ENCODE measurements around the gene SMAD4.

DNA sequence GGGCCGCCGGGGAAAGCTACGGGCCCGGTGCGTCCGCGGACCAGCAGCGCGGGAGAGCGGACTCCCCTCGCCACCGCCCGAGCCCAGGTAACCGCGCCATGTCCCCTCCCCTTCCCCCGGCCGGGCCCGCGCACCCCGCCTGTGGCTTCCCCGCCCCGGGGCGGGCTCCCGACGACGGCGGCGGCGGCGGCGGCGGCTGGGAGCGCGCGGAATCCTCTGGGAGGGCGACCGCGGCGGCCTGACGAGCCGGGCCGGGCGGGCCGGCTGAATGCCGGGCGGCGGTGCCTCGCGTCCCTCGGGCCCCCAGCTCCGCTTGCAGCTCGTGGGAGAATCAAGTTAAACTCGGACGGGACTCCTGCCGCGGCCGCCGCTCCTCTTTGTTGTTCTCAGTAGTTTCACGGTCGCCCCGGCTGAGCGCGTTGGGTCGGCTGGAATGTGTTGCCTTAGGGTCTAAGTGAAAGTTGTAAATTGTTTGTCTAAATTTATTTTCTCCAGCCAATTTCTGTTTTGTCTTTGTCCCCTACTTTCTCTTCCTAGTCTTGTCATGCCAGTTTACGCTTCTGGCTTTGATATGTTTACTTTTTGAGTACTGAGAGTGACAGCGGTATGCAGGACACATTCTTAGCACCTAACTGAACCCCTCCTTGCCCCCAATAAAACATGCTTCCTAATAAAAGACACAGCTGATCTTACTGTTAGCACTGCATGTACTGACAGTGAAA is 685 bp downstream of the SMAD4 start:
- no peak for TF ChIP-seq YY1 (IDR thresholded peaks at IDR 0.05; ENCODE audit: insufficient read depth, insufficient read length)
- no peak for TF ChIP-seq ZNF274 (IDR thresholded peaks at IDR 0.05; ENCODE audit: low read depth, low read length)
